GM23338 (cell line): Measurements from ENCODE around the gene DNAJC22. TPM values are rescaled to one million over a fixed set of nuclear protein-coding genes. Genes with fewer than 3 reads are reported as not detected.
A peak's percentile ranks its signal among the peaks of the same experiment; 100 is the strongest.

Experiments
- ATAC-seq: fragments of 200-7000 bp; cut with Tn5 transposase; 3 replicates; pipeline ENCODE4 v1.9.1; 2020
- DNase-seq: peaks from one replicate; pipeline ENCODE4 v3.0.0-alpha.2; 2015; ENCODE audit warnings: low spot score
- H2AFZ ChIP-seq: fragments of 200-600 bp; sonication (generic); 2 replicates; pipeline ENCODE4 v1.8.0; 2016; ENCODE audit warnings: antibody characterized with exemption, mild to moderate bottlenecking, moderate library complexity
- H3F3A ChIP-seq: fragments of 200-600 bp; sonication (generic); replicated peaks from 2 replicates; pipeline ENCODE4 v1.8.0; 2017; ENCODE audit warnings: antibody characterized with exemption, mixed run types, low read depth
- H3K27ac ChIP-seq: fragments of 200-600 bp; sonication (generic); 2 replicates; pipeline ENCODE4 v1.6.1; 2016; ENCODE audit warnings: low read depth
- H3K27me3 ChIP-seq: fragments of 200-600 bp; sonication (generic); 2 replicates; pipeline ENCODE4 v1.8.0; 2016; ENCODE audit warnings: mild to moderate bottlenecking, mixed run types, moderate library complexity; ENCODE audit not compliant: insufficient read depth
- H3K36me3 ChIP-seq: fragments of 200-600 bp; sonication (generic); 2 replicates; pipeline ENCODE4 v1.8.0; 2016; ENCODE audit warnings: mild to moderate bottlenecking; ENCODE audit not compliant: insufficient read depth
- H3K4me1 ChIP-seq: fragments of 200-600 bp; sonication (generic); 2 replicates; pipeline ENCODE4 v1.8.0; 2016; ENCODE audit warnings: mild to moderate bottlenecking, moderate library complexity; ENCODE audit not compliant: insufficient read depth
- H3K4me2 ChIP-seq: fragments of 200-600 bp; sonication (generic); 2 replicates; pipeline ENCODE4 v1.7.1; 2017; ENCODE audit warnings: mixed run types
- H3K4me3 ChIP-seq: fragments of 200-600 bp; sonication (generic); 2 replicates; pipeline ENCODE4 v1.6.1; 2016; ENCODE audit warnings: mixed run types
- H3K79me2 ChIP-seq: fragments of 200-600 bp; sonication (generic); replicated peaks from 2 replicates; pipeline ENCODE4 v1.8.0; 2017; ENCODE audit warnings: mild to moderate bottlenecking; ENCODE audit not compliant: insufficient read depth
- H3K9me2 ChIP-seq: fragments of 200-600 bp; sonication (generic); 2 replicates; pipeline ENCODE4 v1.8.0; 2017; ENCODE audit not compliant: insufficient read depth
- H4K20me1 ChIP-seq: fragments of 200-600 bp; sonication (generic); replicated peaks from 2 replicates; pipeline ENCODE4 v1.8.0; 2017; ENCODE audit warnings: mild to moderate bottlenecking; ENCODE audit not compliant: insufficient read depth
- H3K27ac Mint-ChIP-seq: 2 replicates; pipeline ENCODE4 v1.8.0; 2020; ENCODE audit warnings: inconsistent platforms, mild to moderate bottlenecking, moderate library complexity, mixed read lengths
- H3K27me3 Mint-ChIP-seq: 3 replicates; pipeline ENCODE4 v1.8.0; 2022; ENCODE audit warnings: low read depth, mild to moderate bottlenecking, moderate library complexity, mixed read lengths, inconsistent platforms; ENCODE audit not compliant: insufficient read depth, poor library complexity
- H3K36me3 Mint-ChIP-seq: 3 replicates; pipeline ENCODE4 v1.8.0; 2021; ENCODE audit warnings: low read depth, mild to moderate bottlenecking, inconsistent platforms, moderate library complexity, mixed read lengths
- H3K4me1 Mint-ChIP-seq: 3 replicates; pipeline ENCODE4 v1.8.0; 2020; ENCODE audit warnings: mild to moderate bottlenecking, inconsistent platforms, mixed read lengths
- H3K4me3 Mint-ChIP-seq: 3 replicates; pipeline ENCODE4 v1.8.0; 2021; ENCODE audit warnings: moderate library complexity, mild to moderate bottlenecking, inconsistent platforms, mixed read lengths
- H3K9me3 Mint-ChIP-seq: 3 replicates; pipeline ENCODE4 v1.8.0; 2020; ENCODE audit warnings: moderate library complexity, mild to moderate bottlenecking, inconsistent platforms, mixed read lengths
- EZH2 ChIP-seq: fragments of 200-600 bp; sonication (generic); IDR thresholded peaks from one replicate; pipeline ENCODE4 v1.8.0; 2017; ENCODE audit warnings: antibody characterized with exemption, mild to moderate bottlenecking, low read depth; ENCODE audit not compliant: unreplicated experiment
- EZH2phosphoT487 ChIP-seq: fragments of 200-600 bp; sonication (generic); IDR thresholded peaks from one replicate; pipeline ENCODE4 v1.8.1; 2018; ENCODE audit warnings: antibody characterized with exemption; ENCODE audit not compliant: unreplicated experiment
- POLR2AphosphoS5 ChIP-seq: IDR thresholded peaks from 2 replicates; pipeline ENCODE4 v1.6.1; 2016; ENCODE audit warnings: antibody characterized with exemption, low read depth
- long read RNA-seq: library from polyadenylated mRNA; unstranded; transcript quantifications from one replicate; pipeline ENCODE4 v2.0.0, GENCODE V29; 2020; ENCODE audit not compliant: unreplicated experiment
- polyA plus RNA-seq: library from polyadenylated mRNA; unstranded; fragments of >200 nt; fragmentation: Nextera tagmentation; extraction: Ambion mirVana; gene quantifications from 2 replicates; pipeline ENCODE4 v1.2.1, GENCODE V29; 2016
- total RNA-seq: library from RNA; depleted of rRNA; stranded (reverse); fragments of >200 nt; shearing (Covaris generic); gene quantifications from 2 replicates; pipeline ENCODE4 v1.2.3, GENCODE V29; 2014; rRNA removed
- TF ChIP-seq, protein P1 (sequence below): IDR thresholded peaks from one replicate; pipeline ENCODE4 v1.6.1; 2018; ENCODE audit warnings: antibody characterized with exemption; ENCODE audit not compliant: unreplicated experiment

The DNAJC22 gene
- total RNA-seq (0.10 TPM in 1 of 2 replicates, not detected in the other), polyA plus RNA-seq (not detected in 2 replicates)
- long read RNA-seq, partial matches to known transcripts: 0 of 1 reads
- long read RNA-seq, other reads (novel, unspliced or antisense): 1 of 1 reads

DNA sequence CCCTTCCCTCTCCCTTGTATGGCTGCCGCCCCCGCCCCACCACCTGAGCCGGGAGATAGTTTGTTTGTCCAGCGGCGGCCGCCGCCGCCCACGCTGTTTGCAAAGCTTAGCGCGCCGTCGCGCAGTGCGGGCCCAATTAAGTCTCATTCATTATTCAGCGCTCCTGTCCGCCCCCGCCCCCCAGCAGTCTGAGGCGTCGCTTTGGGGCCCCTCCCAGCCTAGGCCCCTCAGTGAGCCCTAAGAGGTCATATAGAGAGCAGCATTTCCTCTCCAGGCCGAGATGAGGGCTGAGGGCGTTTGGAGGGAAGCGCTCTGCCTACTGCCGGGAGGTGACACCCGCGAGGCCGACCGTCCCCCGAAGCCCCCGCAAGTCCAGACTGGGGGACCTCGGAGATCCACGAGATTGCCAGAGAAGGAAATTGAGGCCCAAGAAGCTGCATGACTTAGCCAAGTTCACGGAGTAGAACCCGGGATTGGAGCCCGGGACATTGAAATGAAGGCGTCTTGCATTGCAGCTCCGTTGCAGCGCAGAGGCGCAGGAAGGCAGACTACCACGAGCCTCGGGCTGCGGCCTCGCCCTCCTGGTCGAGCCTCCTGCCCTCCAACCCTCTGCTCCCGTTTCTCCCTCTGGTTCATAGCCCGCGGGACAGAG lies at the start of gene DNAJC22:
TSS of gene DNAJC22 (plus strand) at position 230 of the 652 bp plus-strand sequence. CDS start 1,985 bp downstream, outside the sequence.
- Histone ChIP-seq H3K79me2 (no peaks in the 10 kb centered on the region), H3K4me2 (peak within 1 kb of the TSS; percentile 79), H2AFZ (peak within 1 kb of the TSS; percentile 88), H3K27ac (no peak within 1 kb of the TSS), H3K36me3 (no peaks in the 10 kb centered on the region), H3K4me1 (peaks cover 17% of the 10 kb centered on the region; the same call in 1 of the 2 replicates), H3K4me3 (peak within 1 kb of the TSS; percentile 63), H4K20me1 (peaks cover 18% of the 10 kb centered on the region), H3K9me2 (no peaks in the 10 kb centered on the region), H3K27me3 (peaks cover 98% of the 10 kb centered on the region), H3F3A (peaks cover 15% of the 10 kb centered on the region)
- no peak within 1 kb of the TSS for H3K27ac Mint-ChIP-seq
- H3K4me3 Mint-ChIP-seq: peak within 1 kb of the TSS; percentile 74
- DNase-seq (peak; percentile 44), ATAC-seq (peak; percentile 6)
- TF ChIP-seq POLR2AphosphoS5: no peak
- TF ChIP-seq EZH2phosphoT487: peak; percentile 80
- peak; percentile 91 for TF ChIP-seq EZH2
- H3K27me3 Mint-ChIP-seq: peaks cover 80% of the 10 kb centered on the region
- no peaks in the 10 kb centered on the region for H3K36me3 Mint-ChIP-seq
- peaks cover 24% of the 10 kb centered on the region for H3K4me1 Mint-ChIP-seq
- H3K9me3 Mint-ChIP-seq: peaks cover 6% of the 10 kb centered on the region; the same call in 2 of the 3 replicates

DNA sequence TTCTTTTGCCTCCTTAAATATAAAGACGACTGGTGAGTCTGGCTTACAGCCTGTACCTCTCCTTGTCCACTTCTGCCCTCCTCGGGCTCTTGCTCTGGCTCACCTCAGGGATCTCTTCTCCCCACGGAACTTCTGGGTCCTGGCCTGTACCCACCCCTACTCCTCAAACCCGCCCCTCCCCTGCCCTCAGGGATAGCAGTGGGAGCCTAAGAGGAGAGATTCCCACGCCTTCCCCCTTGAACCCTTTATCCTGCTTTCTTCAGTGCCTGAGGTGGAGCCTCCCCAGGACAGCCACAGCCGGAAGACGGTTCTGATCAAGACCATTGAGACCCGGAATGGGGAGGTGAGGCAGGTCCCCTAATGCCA lies 49.0 kb upstream of the DNAJC22 start:
- Histone ChIP-seq H3K4me1 (peaks cover 25% of the 10 kb centered on the region), H3F3A (peaks cover 9% of the 10 kb centered on the region; the same call in 1 of the 2 replicates), H3K9me2 (no peaks in the 10 kb centered on the region), H3K36me3 (no peaks in the 10 kb centered on the region), H3K27ac (no peak overlapping the region), H3K4me3 (peak overlapping the region; percentile 68; the same call in 1 of the 2 replicates), H3K27me3 (peaks cover 70% of the 10 kb centered on the region), H3K4me2 (peak overlapping the region; percentile 87), H4K20me1 (no peaks in the 10 kb centered on the region), H3K79me2 (no peaks in the 10 kb centered on the region), H2AFZ (no peak overlapping the region)
- no peaks in the 10 kb centered on the region for H3K9me3 Mint-ChIP-seq
- DNase-seq: no peak
- peaks cover 67% of the 10 kb centered on the region for H3K27me3 Mint-ChIP-seq
- no peak overlapping the region for H3K27ac Mint-ChIP-seq
- peaks cover 22% of the 10 kb centered on the region; the same call in 2 of the 3 replicates for H3K4me1 Mint-ChIP-seq
- no peak; the same call in 2 of the 3 replicates for ATAC-seq
- peak; percentile 34 for TF ChIP-seq EZH2
- TF ChIP-seq, protein P1, sequence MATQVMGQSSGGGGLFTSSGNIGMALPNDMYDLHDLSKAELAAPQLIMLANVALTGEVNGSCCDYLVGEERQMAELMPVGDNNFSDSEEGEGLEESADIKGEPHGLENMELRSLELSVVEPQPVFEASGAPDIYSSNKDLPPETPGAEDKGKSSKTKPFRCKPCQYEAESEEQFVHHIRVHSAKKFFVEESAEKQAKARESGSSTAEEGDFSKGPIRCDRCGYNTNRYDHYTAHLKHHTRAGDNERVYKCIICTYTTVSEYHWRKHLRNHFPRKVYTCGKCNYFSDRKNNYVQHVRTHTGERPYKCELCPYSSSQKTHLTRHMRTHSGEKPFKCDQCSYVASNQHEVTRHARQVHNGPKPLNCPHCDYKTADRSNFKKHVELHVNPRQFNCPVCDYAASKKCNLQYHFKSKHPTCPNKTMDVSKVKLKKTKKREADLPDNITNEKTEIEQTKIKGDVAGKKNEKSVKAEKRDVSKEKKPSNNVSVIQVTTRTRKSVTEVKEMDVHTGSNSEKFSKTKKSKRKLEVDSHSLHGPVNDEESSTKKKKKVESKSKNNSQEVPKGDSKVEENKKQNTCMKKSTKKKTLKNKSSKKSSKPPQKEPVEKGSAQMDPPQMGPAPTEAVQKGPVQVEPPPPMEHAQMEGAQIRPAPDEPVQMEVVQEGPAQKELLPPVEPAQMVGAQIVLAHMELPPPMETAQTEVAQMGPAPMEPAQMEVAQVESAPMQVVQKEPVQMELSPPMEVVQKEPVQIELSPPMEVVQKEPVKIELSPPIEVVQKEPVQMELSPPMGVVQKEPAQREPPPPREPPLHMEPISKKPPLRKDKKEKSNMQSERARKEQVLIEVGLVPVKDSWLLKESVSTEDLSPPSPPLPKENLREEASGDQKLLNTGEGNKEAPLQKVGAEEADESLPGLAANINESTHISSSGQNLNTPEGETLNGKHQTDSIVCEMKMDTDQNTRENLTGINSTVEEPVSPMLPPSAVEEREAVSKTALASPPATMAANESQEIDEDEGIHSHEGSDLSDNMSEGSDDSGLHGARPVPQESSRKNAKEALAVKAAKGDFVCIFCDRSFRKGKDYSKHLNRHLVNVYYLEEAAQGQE: no peak
- no peaks in the 10 kb centered on the region; the same call in 2 of the 3 replicates for H3K36me3 Mint-ChIP-seq
- peak overlapping the region; percentile 63 for H3K4me3 Mint-ChIP-seq
